Measurements from ENCODE around the gene NFYC. TPM values are rescaled to one million over a fixed set of nuclear protein-coding genes. Genes with fewer than 3 reads are reported as not detected.

NFYC gene
- total RNA-seq, 2 experiments from 2014 or later: 85.7 to 99.2 TPM

DNA sequence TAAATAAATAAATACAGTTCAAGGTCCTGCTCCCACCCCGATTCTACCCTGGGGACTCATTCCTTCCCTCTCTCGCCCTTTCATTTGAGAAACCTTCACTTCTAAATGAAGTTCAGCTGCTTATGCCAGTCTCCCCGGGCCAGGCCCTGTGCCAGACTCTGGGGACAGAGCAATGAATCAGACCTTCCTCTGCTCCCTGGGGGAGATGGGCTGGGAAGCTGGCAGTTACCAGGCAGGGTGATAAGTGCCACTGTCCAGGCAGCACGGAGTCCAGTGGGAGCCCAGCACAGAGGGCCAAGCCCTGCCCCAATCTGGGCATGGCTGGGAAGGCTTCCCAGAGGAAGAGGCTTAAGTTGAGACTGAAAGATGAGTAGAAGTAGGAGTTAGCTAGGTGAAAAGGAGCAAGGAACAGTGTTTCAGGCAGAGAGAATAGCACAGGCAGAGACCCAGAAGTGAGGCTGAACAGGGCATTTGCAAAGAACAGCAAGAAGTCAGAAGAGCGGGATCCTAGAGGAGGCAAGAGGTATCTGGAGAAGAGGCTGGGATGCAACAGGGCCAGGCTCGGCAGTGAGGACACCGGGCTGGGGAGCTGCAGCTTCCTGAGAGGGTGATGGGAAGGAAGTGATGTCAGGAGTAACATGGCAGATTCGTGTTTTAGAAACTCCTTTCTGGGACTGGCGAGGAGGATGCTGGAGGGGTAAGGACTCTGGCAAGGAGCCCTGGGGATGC is 105.6 kb downstream of the NFYC start:
- DNase-seq: no peak
- no peak overlapping the region for H3K4me3 Mint-ChIP-seq
- H3K27ac Mint-ChIP-seq: peak overlapping the region; percentile 82
- H3K9me3 Mint-ChIP-seq: no peaks in the 10 kb centered on the region
- ChIA-PET POLR2A (interaction anchor here (0.6 kb wide), 1 partner anchor 1538 kb away, joined by 3 read pairs; the partner anchor contains the start of gene FOXJ3), CTCF (interaction anchor here (0.8 to 2.5 kb wide), 9 partner anchors 9 to 75 kb away, joined by 3 to 13 read pairs (median 4); no protein-coding TSS in a partner anchor)
- H3K36me3 Mint-ChIP-seq (ENCODE audit: low read depth): no peaks in the 10 kb centered on the region
- H3K4me1 Mint-ChIP-seq: peaks cover 48% of the 10 kb centered on the region
- H3K27me3 Mint-ChIP-seq: no peaks in the 10 kb centered on the region

DNA sequence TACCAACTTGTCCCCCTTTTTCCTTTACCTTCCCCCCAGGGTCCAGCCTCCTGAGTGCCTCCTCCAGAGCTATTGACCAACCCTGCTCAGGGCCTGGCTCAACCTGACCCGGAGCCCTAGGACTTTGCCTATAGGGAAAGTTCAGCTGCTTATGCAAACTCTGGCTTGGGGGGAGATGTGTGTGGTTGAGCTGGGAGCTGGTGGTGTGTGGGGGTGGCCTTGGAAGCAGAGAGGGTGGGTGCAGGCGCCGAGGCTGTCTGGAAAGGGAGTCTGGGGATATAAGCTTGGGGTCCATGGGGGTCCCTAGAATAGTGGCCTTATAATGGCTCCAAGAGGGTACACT is 106.1 kb downstream of the NFYC start:
- POLR2A ChIA-PET: interaction anchor here (0.6 kb wide), 1 partner anchor 1537 kb away, joined by 3 read pairs; the partner anchor contains the start of gene FOXJ3
- no peaks in the 10 kb centered on the region for H3K9me3 Mint-ChIP-seq

DNA sequence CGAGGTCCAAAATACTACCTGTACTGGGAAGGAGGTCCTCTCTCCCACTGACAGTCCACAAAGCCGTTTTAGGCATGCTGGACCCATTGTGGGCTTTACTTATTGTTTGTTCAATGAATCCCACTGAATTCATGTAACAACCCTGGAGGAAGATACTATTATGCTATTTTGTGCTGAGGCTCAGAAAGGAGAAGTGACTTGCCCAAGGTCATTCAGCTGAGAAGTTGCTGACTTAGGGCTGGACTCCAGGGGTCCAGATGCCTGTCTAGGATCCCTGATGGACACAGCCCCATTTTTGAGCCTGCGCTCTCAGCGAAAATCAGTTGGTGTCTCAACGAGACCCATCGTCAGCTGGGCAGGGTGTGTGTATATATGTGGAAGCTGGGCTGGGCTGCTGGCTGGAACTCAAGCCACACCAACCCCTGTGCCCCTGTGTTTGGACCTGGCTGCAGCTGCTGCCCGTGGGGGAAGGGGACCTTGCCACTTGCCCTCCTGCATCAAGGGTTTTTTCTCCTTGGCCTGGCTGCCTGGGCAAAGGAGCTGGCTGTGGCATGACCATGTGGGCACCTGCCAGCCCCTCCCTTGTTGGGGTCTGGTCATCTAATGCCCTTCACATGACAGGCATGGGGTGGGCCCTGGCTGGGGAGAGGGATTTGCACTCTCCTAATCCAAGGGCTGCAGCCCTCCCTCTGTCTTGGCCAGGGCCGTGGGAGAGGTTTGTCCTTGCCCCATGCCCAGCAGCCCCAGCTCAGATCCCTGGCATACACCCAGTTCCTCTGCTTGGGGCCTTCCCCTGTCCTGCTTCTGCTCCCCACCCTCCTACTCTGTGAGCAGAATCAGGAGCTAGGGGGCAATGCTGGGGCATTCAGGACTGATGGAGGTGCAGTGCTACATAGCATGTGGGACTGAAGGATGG is 107.1 kb downstream of the NFYC start:
- no peaks in the 10 kb centered on the region for H3K9me3 Mint-ChIP-seq
- H3K36me3 Mint-ChIP-seq (ENCODE audit: low read depth): no peaks in the 10 kb centered on the region
- ChIA-PET POLR2A (no interaction called here), CTCF (interaction anchor here (0.8 to 2.5 kb wide), 6 partner anchors 11 to 76 kb away, joined by 3 to 13 read pairs (median 4); no protein-coding TSS in a partner anchor)
- DNase-seq: no peak
- no peaks in the 10 kb centered on the region for H3K27me3 Mint-ChIP-seq
- H3K4me3 Mint-ChIP-seq: no peak overlapping the region
- no peak overlapping the region for H3K27ac Mint-ChIP-seq
- H3K4me1 Mint-ChIP-seq: peaks cover 51% of the 10 kb centered on the region

More for the DNA sequence above, 106.1 kb downstream of the NFYC start:
- no peak for DNase-seq
- Mint-ChIP-seq H3K4me3 (no peak overlapping the region), H3K36me3 (ENCODE audit: low read depth) (no peaks in the 10 kb centered on the region), H3K4me1 (peaks cover 48% of the 10 kb centered on the region), H3K27me3 (no peaks in the 10 kb centered on the region), H3K27ac (peak overlapping the region; percentile 51)
- CTCF ChIA-PET: interaction anchor here (0.8 to 2.5 kb wide), 9 partner anchors 8 to 75 kb away, joined by 3 to 13 read pairs (median 4); no protein-coding TSS in a partner anchor

GRCh38 chr1:40799351-40799867 is 107.9 kb downstream of the NFYC start:
- H3K36me3 Mint-ChIP-seq (ENCODE audit: low read depth): no peaks in the 10 kb centered on the region

GRCh38 chr1:40801742-40802077 is 110.2 kb downstream of the NFYC start:
- POLR2A ChIA-PET: no interaction called here
- H3K36me3 Mint-ChIP-seq (ENCODE audit: low read depth): no peaks in the 10 kb centered on the region
- CTCF ChIA-PET: interaction anchor here (1.3 kb wide), 1 partner anchor 28 kb away, joined by 4 read pairs; no protein-coding TSS in a partner anchor

More at GRCh38 chr1:40799351-40799867, 107.9 kb downstream of the NFYC start:
- Mint-ChIP-seq H3K4me1 (peaks cover 44% of the 10 kb centered on the region), H3K27me3 (no peaks in the 10 kb centered on the region), H3K9me3 (no peaks in the 10 kb centered on the region), H3K4me3 (no peak overlapping the region), H3K27ac (peak overlapping the region; percentile 64)
- POLR2A ChIA-PET: no interaction called here
- no peak for DNase-seq
- CTCF ChIA-PET: no interaction called here

GRCh38 chr1:40802078-40802741 is 110.7 kb downstream of the NFYC start:
- peak; percentile 86 for DNase-seq
- Mint-ChIP-seq H3K36me3 (ENCODE audit: low read depth) (no peaks in the 10 kb centered on the region), H3K27me3 (no peaks in the 10 kb centered on the region), H3K4me3 (peak overlapping the region; percentile 57), H3K9me3 (no peaks in the 10 kb centered on the region), H3K4me1 (peaks cover 23% of the 10 kb centered on the region), H3K27ac (no peak overlapping the region)
- ChIA-PET POLR2A (no interaction called here), CTCF (interaction anchor here (1.5 kb wide), 1 partner anchor 15 kb away, joined by 5 read pairs; no protein-coding TSS in a partner anchor)

More at GRCh38 chr1:40801742-40802077, 110.2 kb downstream of the NFYC start:
- no peak for DNase-seq
- H3K27me3 Mint-ChIP-seq: no peaks in the 10 kb centered on the region
- H3K9me3 Mint-ChIP-seq: no peaks in the 10 kb centered on the region
- H3K4me1 Mint-ChIP-seq: peaks cover 27% of the 10 kb centered on the region
- H3K4me3 Mint-ChIP-seq: peak overlapping the region; percentile 57
- H3K27ac Mint-ChIP-seq: no peak overlapping the region

GRCh38 chr1:40802742-40803113 is 111.2 kb downstream of the NFYC start:
- Mint-ChIP-seq H3K27ac (no peak overlapping the region), H3K4me1 (peaks cover 18% of the 10 kb centered on the region), H3K27me3 (no peaks in the 10 kb centered on the region), H3K4me3 (no peak overlapping the region), H3K36me3 (ENCODE audit: low read depth) (no peaks in the 10 kb centered on the region), H3K9me3 (no peaks in the 10 kb centered on the region)
- POLR2A ChIA-PET: no interaction called here
- CTCF ChIA-PET: interaction anchor here (1.0 to 1.5 kb wide), 2 partner anchors 14 to 68 kb away, joined by 3 to 5 read pairs; no protein-coding TSS in a partner anchor
- no peak for DNase-seq

- Mint-ChIP-seq H3K9me3 (no peaks in the 10 kb centered on the region), H3K27me3 (no peaks in the 10 kb centered on the region), H3K4me3 (no peak overlapping the region), H3K4me1 (peaks cover 17% of the 10 kb centered on the region), H3K36me3 (ENCODE audit: low read depth) (no peaks in the 10 kb centered on the region), H3K27ac (no peak overlapping the region)
- CTCF ChIA-PET: interaction anchor here (1.0 to 1.5 kb wide), 4 partner anchors 12 to 67 kb away, joined by 3 to 5 read pairs (median 4); no protein-coding TSS in a partner anchor
- POLR2A ChIA-PET: no interaction called here
- no peak for DNase-seq
Observed at GRCh38 chr1:40803447-40803846, 111.9 kb downstream of the NFYC start.

GRCh38 chr1:40803902-40804301 is 112.4 kb downstream of the NFYC start:
- Mint-ChIP-seq H3K27me3 (no peaks in the 10 kb centered on the region), H3K36me3 (ENCODE audit: low read depth) (no peaks in the 10 kb centered on the region), H3K4me3 (no peak overlapping the region), H3K27ac (no peak overlapping the region), H3K4me1 (peaks cover 21% of the 10 kb centered on the region), H3K9me3 (no peaks in the 10 kb centered on the region)
- DNase-seq: no peak
- POLR2A ChIA-PET: no interaction called here
- CTCF ChIA-PET: interaction anchor here (0.9 to 1.5 kb wide), 5 partner anchors 11 to 66 kb away, joined by 3 to 5 read pairs (median 4); no protein-coding TSS in a partner anchor

GRCh38 chr1:40806240-40806639 is 114.7 kb downstream of the NFYC start:
- Mint-ChIP-seq H3K36me3 (ENCODE audit: low read depth) (no peaks in the 10 kb centered on the region), H3K4me3 (no peak overlapping the region), H3K27me3 (no peaks in the 10 kb centered on the region), H3K4me1 (peaks cover 32% of the 10 kb centered on the region), H3K27ac (no peak overlapping the region), H3K9me3 (no peaks in the 10 kb centered on the region)
- ChIA-PET POLR2A (no interaction called here), CTCF (interaction anchor here (1.0 to 2.0 kb wide), 6 partner anchors 9 to 43 kb away, joined by 3 to 5 read pairs (median 3); no protein-coding TSS in a partner anchor)
- no peak for DNase-seq

DNA sequence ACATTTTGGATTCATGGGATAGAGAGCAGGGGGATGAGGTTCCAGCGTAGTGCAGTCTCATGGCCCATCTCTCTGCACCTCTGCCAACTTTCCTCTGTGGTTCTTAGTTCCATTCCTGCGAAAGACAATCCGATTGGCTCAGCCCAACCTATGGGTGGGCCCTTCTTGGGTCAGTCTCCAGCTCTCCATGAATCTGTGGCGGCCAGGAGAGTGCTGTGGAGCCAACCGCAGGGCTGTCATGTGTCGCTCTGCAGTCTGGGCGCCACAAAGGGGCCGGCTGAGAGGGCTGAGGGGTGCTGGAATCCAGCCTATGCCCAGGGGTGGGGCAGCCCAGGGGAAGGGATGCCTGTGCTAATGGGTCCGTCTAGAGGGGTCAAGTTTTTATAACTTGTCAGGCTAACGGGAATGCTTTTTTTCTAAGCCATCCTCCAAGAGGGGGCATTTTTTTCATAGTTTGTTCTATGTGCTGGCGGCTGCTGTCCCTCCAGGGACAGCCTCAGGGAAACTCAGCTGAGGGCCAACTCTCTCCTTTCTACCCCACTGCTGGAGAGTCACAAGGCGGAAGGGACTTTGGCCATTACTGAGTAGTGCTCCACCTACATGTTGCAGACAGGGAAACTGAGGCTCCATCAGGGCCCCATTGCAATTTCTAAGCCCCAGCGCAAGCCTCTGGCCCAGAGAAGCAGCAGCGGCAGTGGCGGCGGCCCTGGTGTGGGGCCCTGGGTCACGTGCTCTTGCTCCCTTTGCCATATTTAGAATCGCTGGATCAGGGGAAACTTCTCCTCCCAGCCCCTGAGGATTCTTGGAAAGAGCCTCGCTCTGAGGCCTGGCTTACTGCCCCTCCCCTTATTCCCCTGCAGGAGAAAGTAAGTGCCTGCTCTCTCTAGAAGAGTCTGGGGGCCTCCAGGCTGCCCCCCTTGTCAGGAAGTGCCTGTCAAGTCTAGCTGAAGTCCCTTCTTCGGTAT is 115.5 kb downstream of the NFYC start:
- Mint-ChIP-seq H3K4me3 (no peak overlapping the region), H3K36me3 (ENCODE audit: low read depth) (no peaks in the 10 kb centered on the region), H3K9me3 (no peaks in the 10 kb centered on the region), H3K4me1 (peaks cover 24% of the 10 kb centered on the region), H3K27me3 (no peaks in the 10 kb centered on the region), H3K27ac (no peak overlapping the region)
- POLR2A ChIA-PET: no interaction called here
- no peak for DNase-seq
- CTCF ChIA-PET: interaction anchor here (1.1 to 1.3 kb wide), 2 partner anchors 14 to 19 kb away, joined by 3 to 4 read pairs; no protein-coding TSS in a partner anchor
